Peyer's patch (tissue), 4 donors: ENCODE measurements around the gene IGFN1.

Experiments used
- POLR2A ChIP-seq, 2 donors: fragments of 450-650 bp; IDR thresholded peaks; one replicate each; pipeline ENCODE4 v1.5.1; 2017; ENCODE audit warnings: antibody characterized with exemption in 2 of 2, mild to moderate bottlenecking in 2 of 2, moderate library complexity in 2 of 2
- TF ChIP-seq, protein P1 (sequence below), 6 experiments: fragments of 450-650 bp in 4 of 6; fragments of 200-600 bp in 2 of 6; sonication (generic) in 1 of 6; IDR thresholded peaks; one replicate each; pipeline ENCODE4 v1.5.1; 2017 to 2019; ENCODE audit warnings: antibody characterized with exemption in 6 of 6, mild to moderate bottlenecking in 3 of 6, moderate library complexity in 1 of 6

GRCh38 chr1:201214886-201215285, 24.3 kb downstream of the IGFN1 start:
- no peak for TF ChIP-seq POLR2A (IDR thresholded peaks at IDR 0.05)
- TF ChIP-seq, protein P1, sequence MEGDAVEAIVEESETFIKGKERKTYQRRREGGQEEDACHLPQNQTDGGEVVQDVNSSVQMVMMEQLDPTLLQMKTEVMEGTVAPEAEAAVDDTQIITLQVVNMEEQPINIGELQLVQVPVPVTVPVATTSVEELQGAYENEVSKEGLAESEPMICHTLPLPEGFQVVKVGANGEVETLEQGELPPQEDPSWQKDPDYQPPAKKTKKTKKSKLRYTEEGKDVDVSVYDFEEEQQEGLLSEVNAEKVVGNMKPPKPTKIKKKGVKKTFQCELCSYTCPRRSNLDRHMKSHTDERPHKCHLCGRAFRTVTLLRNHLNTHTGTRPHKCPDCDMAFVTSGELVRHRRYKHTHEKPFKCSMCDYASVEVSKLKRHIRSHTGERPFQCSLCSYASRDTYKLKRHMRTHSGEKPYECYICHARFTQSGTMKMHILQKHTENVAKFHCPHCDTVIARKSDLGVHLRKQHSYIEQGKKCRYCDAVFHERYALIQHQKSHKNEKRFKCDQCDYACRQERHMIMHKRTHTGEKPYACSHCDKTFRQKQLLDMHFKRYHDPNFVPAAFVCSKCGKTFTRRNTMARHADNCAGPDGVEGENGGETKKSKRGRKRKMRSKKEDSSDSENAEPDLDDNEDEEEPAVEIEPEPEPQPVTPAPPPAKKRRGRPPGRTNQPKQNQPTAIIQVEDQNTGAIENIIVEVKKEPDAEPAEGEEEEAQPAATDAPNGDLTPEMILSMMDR (IDR thresholded peaks at IDR 0.05) = no peak
